ENCODE measurements around the gene USP1. TPM values are rescaled to one million over a fixed set of nuclear protein-coding genes. Genes with fewer than 3 reads are reported as not detected.

The USP1 gene
- total RNA-seq, 1 donor from 2014 or later = 43.2 TPM

GRCh38 chr1:62425041-62425440 lies 11.8 kb upstream of the USP1 start:
- DNase-seq (ENCODE audit: low read depth) = no peak
- TF ChIP-seq CTCF (conservative IDR thresholded peaks at IDR 0.05; ENCODE audit: low read depth, low read length) = no peak
- H3K4me3 ChIP-seq (ENCODE audit: low read depth, low read length) = no peak overlapping the region

- no peak for TF ChIP-seq CTCF (conservative IDR thresholded peaks at IDR 0.05; ENCODE audit: low read depth, low read length)
- DNase-seq (ENCODE audit: low read depth) = no peak
- H3K4me3 ChIP-seq (ENCODE audit: low read depth, low read length) = no peak overlapping the region
Observed at GRCh38 chr1:62426237-62426636, 10.6 kb upstream of the USP1 start.

GRCh38 chr1:62426794-62427193 lies 10.1 kb upstream of the USP1 start:
- DNase-seq (ENCODE audit: low read depth) = no peak
- no peak overlapping the region for H3K4me3 ChIP-seq (ENCODE audit: low read depth, low read length)
- no peak for TF ChIP-seq CTCF (conservative IDR thresholded peaks at IDR 0.05; ENCODE audit: low read depth, low read length)

GRCh38 chr1:62428351-62428750 lies 8.5 kb upstream of the USP1 start:
- no peak overlapping the region for H3K4me3 ChIP-seq (ENCODE audit: low read depth, low read length)
- DNase-seq (ENCODE audit: low read depth) = no peak
- no peak for TF ChIP-seq CTCF (conservative IDR thresholded peaks at IDR 0.05; ENCODE audit: low read depth, low read length)

GRCh38 chr1:62429581-62429980 lies 7.3 kb upstream of the USP1 start:
- TF ChIP-seq CTCF (conservative IDR thresholded peaks at IDR 0.05; ENCODE audit: low read depth, low read length) = no peak
- H3K4me3 ChIP-seq (ENCODE audit: low read depth, low read length) = no peak overlapping the region
- DNase-seq (ENCODE audit: low read depth) = no peak

GRCh38 chr1:62433861-62434617 lies 2.8 kb upstream of the USP1 start:
- DNase-seq (ENCODE audit: low read depth) = no peak
- H3K4me3 ChIP-seq (ENCODE audit: low read depth, low read length) = no peak overlapping the region
- peak; percentile 9 for TF ChIP-seq CTCF (conservative IDR thresholded peaks at IDR 0.05; ENCODE audit: low read depth, low read length)

- no peak overlapping the region for H3K4me3 ChIP-seq (ENCODE audit: low read depth, low read length)
- TF ChIP-seq CTCF (conservative IDR thresholded peaks at IDR 0.05; ENCODE audit: low read depth, low read length) = no peak
- no peak for DNase-seq (ENCODE audit: low read depth)
Observed at GRCh38 chr1:62434618-62435001, 2.2 kb upstream of the USP1 start.

Data from epithelial cell of proximal tubule (primary cell).